UCSD-AML1 (cell line): Measurements from ENCODE around the gene EXO1.
"Not testable (repeated sequence)": the region's sequence is repeated elsewhere in the genome, so short reads cannot be mapped to it uniquely, and the experiment has no call there.

Experiments used
- DNase-seq: peaks from one replicate; lab custom pipeline; 2025; ENCODE audit not compliant: unreplicated experiment; lab: John Stamatoyannopoulos, UW

EXO1 gene

GRCh38 chr1:241836941-241837340, 11.1 kb upstream of the EXO1 start:
- no peak for DNase-seq

DNA sequence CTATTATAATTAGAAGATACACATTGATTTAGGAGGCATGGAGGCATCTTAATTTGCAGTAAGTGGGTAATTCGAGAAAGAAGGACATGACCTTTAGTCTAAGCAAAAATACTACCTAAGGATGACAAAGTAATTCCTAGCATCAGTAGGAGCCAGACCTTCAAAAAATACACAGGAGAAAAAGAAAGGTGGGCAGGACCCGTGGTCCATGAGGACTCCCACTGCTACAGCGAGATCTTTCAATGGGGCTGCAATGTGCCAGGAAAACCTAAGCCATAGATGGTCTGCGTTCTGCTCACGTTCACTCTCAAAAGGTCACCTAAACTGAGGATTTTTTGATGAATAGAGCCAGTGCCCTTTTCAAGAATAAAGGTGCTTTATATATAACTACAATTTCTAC, 10.6 kb upstream of the EXO1 start:
- no peak for DNase-seq

DNA sequence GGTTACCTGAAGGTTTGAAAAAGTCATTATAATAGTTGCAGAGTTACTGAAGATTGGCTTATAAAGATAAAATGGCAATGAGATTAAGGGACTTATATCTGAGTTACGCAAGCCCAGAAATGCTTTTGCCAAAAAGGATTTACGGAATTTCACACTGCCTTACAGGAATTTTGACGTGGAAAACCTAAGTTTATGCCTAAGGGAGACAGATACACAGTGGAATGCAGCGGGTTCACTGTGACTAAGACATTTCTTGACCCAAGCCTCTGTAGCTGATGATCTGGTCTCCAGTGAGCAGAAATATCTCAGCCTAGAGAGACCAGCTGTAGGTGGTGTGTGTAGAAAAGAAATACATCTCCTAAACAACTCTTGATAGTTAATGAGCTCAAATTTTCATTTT, 10.1 kb upstream of the EXO1 start:
- no peak for DNase-seq

- no peak for DNase-seq
These were observed 9.1 kb upstream of the EXO1 start for GRCh38 chr1:241838897-241839296.

DNA sequence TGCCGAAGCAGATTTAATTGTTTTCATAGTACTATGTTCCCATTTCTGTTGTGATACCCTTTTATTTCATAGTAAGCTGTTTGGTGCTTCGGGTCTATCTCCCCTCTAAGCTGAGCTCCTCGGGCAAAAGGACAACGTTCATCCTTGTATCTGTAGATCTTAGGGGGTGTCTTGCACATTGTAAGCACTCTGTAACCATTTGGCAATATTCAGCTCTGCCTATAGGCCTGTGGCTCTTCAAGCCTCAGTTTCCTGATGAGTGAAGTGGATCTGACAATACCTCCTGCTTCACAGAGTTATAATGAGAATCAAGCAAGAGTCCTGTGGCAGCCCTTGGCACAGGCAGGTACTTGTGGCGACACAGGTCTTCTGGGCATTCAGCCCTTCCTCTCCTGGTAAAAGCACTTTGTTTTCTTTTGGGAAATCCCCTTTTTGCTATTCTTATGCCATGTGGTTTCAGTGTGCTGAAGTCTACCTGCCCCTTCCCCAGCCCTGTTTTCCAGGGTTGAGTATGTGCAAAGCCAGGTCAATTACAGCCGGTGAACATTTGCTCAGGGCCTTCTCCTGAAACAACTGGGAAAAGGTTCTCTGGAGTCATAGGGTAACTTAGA, 8.5 kb upstream of the EXO1 start:
- DNase-seq = no peak

GRCh38 chr1:241840164-241840563, 7.8 kb upstream of the EXO1 start:
- DNase-seq = no peak

- DNase-seq = no peak
These were observed 6.3 kb upstream of the EXO1 start for GRCh38 chr1:241841691-241842090.

GRCh38 chr1:241842565-241842964, 5.4 kb upstream of the EXO1 start:
- DNase-seq = no peak

- DNase-seq = no peak
These were observed 3.4 kb upstream of the EXO1 start for GRCh38 chr1:241844593-241844992.

DNA sequence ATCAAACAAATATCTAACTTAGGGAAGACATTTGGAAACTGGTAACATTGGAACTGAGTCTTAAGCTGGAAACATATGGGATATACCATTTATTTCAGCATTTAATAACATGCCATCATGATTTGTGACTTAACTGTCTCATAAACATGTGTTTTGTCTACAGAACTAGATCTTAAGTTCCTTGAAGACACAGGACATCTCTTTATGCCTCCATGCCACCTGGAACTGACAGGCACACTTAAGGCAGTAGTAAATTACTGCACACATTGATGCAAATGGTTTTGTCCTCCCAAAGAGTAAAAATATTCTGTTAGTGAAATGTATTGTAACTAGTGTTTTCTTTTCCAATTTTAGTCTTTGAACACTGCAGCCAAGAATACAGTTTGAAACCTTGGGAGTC, 1.6 kb upstream of the EXO1 start:
- DNase-seq = no peak

DNA sequence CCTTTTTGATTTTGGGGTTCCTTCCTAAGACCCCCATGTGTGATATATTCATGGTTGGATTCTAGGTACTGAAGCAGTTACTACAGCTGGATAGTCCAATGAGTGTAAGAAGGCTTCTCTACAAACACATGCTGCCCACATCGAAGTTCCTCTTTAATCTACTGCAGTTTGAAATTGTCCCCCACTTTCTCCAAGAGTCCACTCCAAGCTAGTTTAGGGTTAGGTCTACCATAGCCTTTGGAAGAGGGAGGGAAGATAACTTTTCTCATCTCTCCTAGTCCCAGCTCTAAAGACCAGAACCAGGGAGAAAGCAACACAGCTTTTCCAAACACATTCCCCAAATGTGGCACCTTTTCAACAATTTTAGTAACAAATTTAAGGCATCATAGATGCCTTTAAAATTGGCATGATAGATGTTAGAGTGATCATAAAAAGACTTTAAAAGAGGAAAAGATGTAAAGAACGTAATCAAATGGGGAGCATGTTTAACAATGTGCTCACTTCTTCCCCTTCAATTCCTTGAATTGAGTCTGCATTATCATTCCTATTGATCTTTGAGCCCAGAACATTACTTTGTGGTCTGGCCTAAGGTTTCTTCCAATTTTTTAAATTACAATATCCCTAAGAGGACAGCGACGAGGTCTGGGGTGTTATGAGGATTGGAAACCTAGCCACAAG, 1.0 kb upstream of the EXO1 start:
- DNase-seq = no peak

DNA sequence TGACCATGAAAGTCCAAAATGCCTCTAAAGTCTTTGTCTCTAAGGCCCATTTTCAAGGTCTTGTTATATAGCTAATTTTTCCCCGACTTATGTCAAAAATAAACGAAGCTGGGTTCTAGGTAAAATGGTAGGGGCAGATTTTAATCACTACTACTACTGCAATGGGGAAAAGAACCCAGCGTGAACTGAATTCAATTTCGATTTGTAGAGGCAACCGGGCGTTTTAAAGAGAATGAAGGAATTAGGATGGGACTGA, 536 bp upstream of the EXO1 start:
- no peak for DNase-seq

DNA sequence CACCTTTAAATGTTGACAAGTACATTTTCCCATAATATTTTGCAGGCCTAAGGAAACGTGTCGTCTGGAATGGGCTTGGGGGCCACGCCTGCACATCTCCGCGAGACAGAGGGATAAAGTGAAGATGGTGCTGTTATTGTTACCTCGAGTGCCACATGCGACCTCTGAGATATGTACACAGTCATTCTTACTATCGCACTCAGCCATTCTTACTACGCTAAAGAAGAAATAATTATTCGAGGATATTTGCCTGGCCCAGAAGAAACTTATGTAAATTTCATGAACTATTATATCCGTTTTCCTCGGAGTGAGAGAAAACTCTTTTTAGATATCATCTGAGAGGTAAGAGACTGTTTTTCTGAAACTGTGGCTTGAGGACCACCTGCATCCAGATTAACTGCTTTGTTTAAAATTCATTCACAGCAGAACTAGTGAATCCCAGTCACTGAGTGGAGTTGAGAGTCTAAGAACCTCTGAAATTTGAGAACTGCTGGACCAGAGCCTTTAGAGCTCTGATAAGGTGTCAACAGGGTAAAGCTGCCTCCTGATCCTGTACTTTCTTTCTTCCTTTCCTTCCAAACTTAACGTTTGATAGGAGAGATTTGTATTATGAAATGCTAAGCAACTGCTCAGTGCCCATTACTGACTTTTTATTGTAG, 811 bp downstream of the EXO1 start:
- no peak for DNase-seq

- no peak for DNase-seq
These were observed 1.3 kb downstream of the EXO1 start for GRCh38 chr1:241849345-241849695.

GRCh38 chr1:241855545-241856140, 7.6 kb downstream of the EXO1 start:
- DNase-seq = not testable (repeated sequence)

- DNase-seq = no peak
These were observed 9.1 kb downstream of the EXO1 start for GRCh38 chr1:241857131-241857530.

DNA sequence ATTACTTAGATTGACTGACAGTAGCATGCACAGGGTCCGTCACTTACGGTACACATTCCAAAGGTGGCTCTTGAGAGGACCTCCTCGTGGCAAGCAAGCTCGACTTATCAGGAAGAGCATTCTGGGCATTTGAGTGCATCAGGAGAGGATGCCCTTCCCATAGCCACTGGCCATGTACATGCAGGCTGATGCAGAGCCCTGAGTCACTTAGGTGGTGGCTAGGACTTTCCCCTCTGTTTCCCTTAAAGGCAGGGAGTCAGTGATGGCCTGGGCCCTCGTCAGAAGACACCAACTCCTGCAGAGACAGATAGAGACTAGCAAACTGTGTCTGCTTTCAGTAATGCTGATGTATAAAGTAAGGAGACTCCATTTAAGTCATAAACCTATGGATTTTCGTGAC, 12.9 kb downstream of the EXO1 start:
- no peak for DNase-seq

- DNase-seq = no peak
These were observed 21.0 kb downstream of the EXO1 start for GRCh38 chr1:241869022-241869421.

- no peak for DNase-seq
These were observed 22.3 kb downstream of the EXO1 start for GRCh38 chr1:241870336-241870735.

GRCh38 chr1:241870746-241871430, 22.9 kb downstream of the EXO1 start:
- no peak for DNase-seq

DNA sequence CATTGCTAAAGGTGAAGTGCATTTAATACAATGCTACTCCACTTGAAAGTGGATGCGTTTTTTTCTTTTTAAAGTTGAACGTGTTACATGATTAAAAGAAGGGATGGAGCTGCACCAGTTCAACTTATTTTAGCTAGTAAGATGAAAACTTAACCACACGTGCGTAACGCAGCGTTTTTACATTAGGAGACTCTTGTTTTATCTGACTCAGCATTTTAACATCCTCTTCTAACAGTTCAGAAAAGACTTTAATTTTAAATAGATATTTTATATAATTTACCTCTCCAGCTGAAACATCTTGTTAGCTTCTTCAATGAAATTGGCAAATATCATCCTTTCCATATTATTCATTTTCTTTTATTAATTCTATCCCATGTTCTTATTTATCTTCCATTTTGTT, 33.4 kb downstream of the EXO1 start:
- DNase-seq = no peak

DNA sequence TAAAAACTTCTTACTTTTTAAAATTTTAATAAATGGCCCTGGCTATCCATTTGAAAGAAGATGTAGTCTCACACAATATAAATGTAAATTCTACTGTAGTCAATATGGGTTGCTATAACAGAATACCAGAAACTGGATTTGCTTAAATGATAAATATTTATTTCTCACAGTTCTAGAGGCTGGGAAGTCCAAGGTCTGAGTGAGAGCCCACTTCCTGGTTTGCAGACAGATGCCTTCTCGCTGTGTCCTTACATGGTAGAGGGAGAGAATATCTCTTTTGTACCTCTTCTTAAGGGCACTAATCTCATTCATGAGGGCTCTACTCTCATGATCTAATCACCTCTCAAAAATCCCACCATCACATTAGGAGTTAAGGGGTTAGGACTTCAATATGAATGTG, 35.2 kb downstream of the EXO1 start:
- DNase-seq = no peak
